HCT116 (cell line): ENCODE measurements around the gene AP3B1. TPM values are rescaled to one million over a fixed set of nuclear protein-coding genes. Genes with fewer than 3 reads are reported as not detected.

Experiments used
- ATAC-seq: fragments of 200-7000 bp; cut with Tn5 transposase; 2 replicates; pipeline ENCODE4 v1.9.1; 2020; ENCODE audit warnings: mild to moderate bottlenecking, moderate library complexity
- BruUV-seq: library from RNA; stranded (reverse); fragments of 400-500 nt; replicated peaks from 2 replicates; lab custom pipeline; 2021; lab: Mats Ljungman, UMichigan
- CTCF ChIA-PET: fragments of 300-600 bp; sonication (Branson Sonifier 250); formaldehyde crosslinking; loops from one replicate; lab custom pipeline; 2021; ENCODE audit warnings: antibody characterized with exemption; lab: Charles Lee
- POLR2A ChIA-PET: fragments of 300-600, 350-600 bp; sonication (Branson Sonifier 250); formaldehyde crosslinking; loops from one replicate; lab custom pipeline; 2021; ENCODE audit warnings: antibody characterized with exemption; lab: Charles Lee
- RAD21 ChIA-PET, 2 experiments: fragments of 300-600 bp; sonication (Branson Sonifier 250); formaldehyde crosslinking; loops; one replicate each; lab custom pipeline; 2023; ENCODE audit warnings: low total read pairs in 2 of 2; ENCODE audit not compliant: uncharacterized antibody in 2 of 2, unreplicated experiment in 2 of 2, low non-redundant PET in 1 of 2; lab: Charles Lee
- DNase-seq: peaks from one replicate; pipeline ENCODE4 v3.0.0-alpha.2; 2010; ENCODE audit warnings: low read depth, low spot score
- H2AFZ ChIP-seq: fragments of 200-600 bp; shearing (Covaris generic), sonication (generic); 2 replicates; pipeline ENCODE4 v1.6.1; 2017; ENCODE audit warnings: low read depth, mixed run types, mixed read lengths, antibody characterized with exemption, low read length; ENCODE audit not compliant: poor library complexity, severe bottlenecking
- H3K27ac ChIP-seq: 2 replicates; pipeline ENCODE4 v1.5.1; 2012; ENCODE audit warnings: low read depth, low read length
- H3K27me3 ChIP-seq: fragments of 200-600 bp; sonication (generic); 2 replicates; pipeline ENCODE4 v1.6.1; 2016; ENCODE audit warnings: mixed run types, low read length, mixed read lengths; ENCODE audit not compliant: insufficient read depth
- H3K36me3 ChIP-seq, 2 experiments: fragments of 200-500 bp in 1 of 2; fragments of 200-600 bp in 1 of 2; sonication (Bioruptor generic) in 1 of 2; sonication (generic) in 1 of 2; 2 replicates each; pipeline versions ENCODE4 v1.5.1 to v1.6.1; 2014 to 2016; ENCODE audit warnings: low read length in 2 of 2, inconsistent platforms in 1 of 2, mixed read lengths in 1 of 2, mixed run types in 1 of 2; ENCODE audit not compliant: insufficient read depth in 2 of 2, control insufficient read depth in 1 of 2
- H3K4me1 ChIP-seq, 2 experiments: fragments of 200-600 bp in 1 of 2; sonication (generic) in 1 of 2; 2 replicates each; pipeline versions ENCODE4 v1.5.1 to v1.6.1; 2012 to 2017; ENCODE audit warnings: low read length in 2 of 2, inconsistent platforms in 1 of 2, mild to moderate bottlenecking in 1 of 2, mixed read lengths in 1 of 2, mixed run types in 1 of 2, moderate library complexity in 1 of 2; ENCODE audit not compliant: insufficient read depth in 2 of 2, control insufficient read depth in 1 of 2
- H3K4me2 ChIP-seq: fragments of 200-600 bp; sonication (generic); 2 replicates; pipeline ENCODE4 v1.6.1; 2017; ENCODE audit warnings: mixed run types, low read length, mixed read lengths
- H3K4me3 ChIP-seq, 2 experiments: fragments of 200-600 bp in 1 of 2; sonication (generic) in 1 of 2; replicated peaks in 1 of 2; 2 replicates each; pipeline ENCODE4 v1.5.1; 2011 to 2016; ENCODE audit warnings: low read length in 2 of 2, control low read depth in 1 of 2, low read depth in 1 of 2, mild to moderate bottlenecking in 1 of 2, mixed read lengths in 1 of 2, mixed run types in 1 of 2
- H3K79me2 ChIP-seq: fragments of 200-600 bp; sonication (generic); 2 replicates; pipeline ENCODE4 v1.6.1; 2017; ENCODE audit warnings: mild to moderate bottlenecking, mixed run types, low read length, moderate library complexity, mixed read lengths; ENCODE audit not compliant: insufficient read depth
- H3K9ac ChIP-seq: fragments of 200-600 bp; sonication (generic); 2 replicates; pipeline ENCODE4 v1.6.1; 2016; ENCODE audit warnings: low read length, mixed read lengths
- H3K9me2 ChIP-seq: fragments of 200-600 bp; sonication (generic), shearing (Covaris generic); 2 replicates; pipeline ENCODE4 v1.6.1; 2017; ENCODE audit warnings: mixed run types, mild to moderate bottlenecking, moderate library complexity; ENCODE audit not compliant: insufficient read depth
- H3K9me3 ChIP-seq, 2 experiments: fragments of 200-500 bp in 1 of 2; fragments of 200-600 bp in 1 of 2; sonication (Bioruptor generic) in 1 of 2; sonication (generic) in 1 of 2; 2 replicates each; pipeline ENCODE4 v1.6.1; 2014 to 2017; ENCODE audit warnings: low read length in 2 of 2, mixed read lengths in 2 of 2, inconsistent platforms in 1 of 2, low read depth in 1 of 2, mild to moderate bottlenecking in 1 of 2, mixed run types in 1 of 2, moderate library complexity in 1 of 2; ENCODE audit not compliant: control insufficient read depth in 1 of 2, insufficient read depth in 1 of 2
- H4K20me1 ChIP-seq: fragments of 200-600 bp; sonication (generic), shearing (Covaris generic); 2 replicates; pipeline ENCODE4 v1.6.1; 2017; ENCODE audit warnings: mixed run types, mild to moderate bottlenecking, moderate library complexity; ENCODE audit not compliant: insufficient read depth
- CEBPB ChIP-seq: IDR thresholded peaks from 2 replicates; pipeline ENCODE4 v1.6.1; 2012; ENCODE audit warnings: low read depth
- CTCF ChIP-seq, 3 experiments: fragments of 200-600 bp in 1 of 3; sonication (generic) in 1 of 3; IDR thresholded peaks in 2 of 3; conservative IDR thresholded peaks in 1 of 3; 2 replicates each; pipeline ENCODE4 v1.5.1; 2012 to 2017; ENCODE audit warnings: low read depth in 2 of 3, low read length in 2 of 3, antibody characterized with exemption in 1 of 3, borderline replicate concordance in 1 of 3, control low read depth in 1 of 3, mild to moderate bottlenecking in 1 of 3, mixed read lengths in 1 of 3, mixed run types in 1 of 3, moderate library complexity in 1 of 3; ENCODE audit not compliant: insufficient read depth in 1 of 3
- EZH2 ChIP-seq: fragments of 200-600 bp; sonication (generic); IDR thresholded peaks from 2 replicates; pipeline ENCODE4 v1.6.1; 2017; ENCODE audit warnings: antibody characterized with exemption, mixed run types
- REST ChIP-seq: IDR thresholded peaks from 2 replicates; pipeline ENCODE4 v1.6.1; 2012; ENCODE audit warnings: low read depth
- SRF ChIP-seq: IDR thresholded peaks from 2 replicates; pipeline ENCODE4 v1.6.1; 2012; ENCODE audit warnings: low read depth
- YY1 ChIP-seq: IDR thresholded peaks from 2 replicates; pipeline ENCODE4 v1.6.1; 2011; ENCODE audit warnings: low read length, low read depth, moderate library complexity, mild to moderate bottlenecking; ENCODE audit not compliant: insufficient replicate concordance; ENCODE audit errors: extremely low read depth
- ZNF274 ChIP-seq: fragments of 200-500 bp; sonication (Bioruptor generic); IDR thresholded peaks from 2 replicates; pipeline ENCODE4 v1.6.1; 2014; ENCODE audit warnings: mild to moderate bottlenecking, low read depth, low read length, inconsistent platforms
- intact Hi-C: fragments of 100-400 bp; cut with micrococcal nuclease; formaldehyde crosslinking; loops from 2 replicates; pipeline ENCODE4 v1.10.0; 2022
- total RNA-seq: library from RNA; stranded (reverse); gene quantifications from one replicate; pipeline ENCODE4 v1.2.1, GENCODE V29; 2021; ENCODE audit not compliant: unreplicated experiment

AP3B1 gene
- total RNA-seq, 1 experiment from 2014 or later = 54.5 TPM

GRCh38 chr5:78127875-78128274, 166.6 kb downstream of the AP3B1 start:
- TF ChIP-seq SRF (no peak), YY1 (no peak), ZNF274 (no peak), REST (no peak), CEBPB (no peak), CTCF (IDR thresholded peaks at IDR 0.05 in 2 of 3, conservative IDR thresholded peaks at IDR 0.05 in 1 of 3; ENCODE audit: borderline replicate concordance in 1 of 3, insufficient read depth in 1 of 3, low read depth in 2 of 3, low read length in 2 of 3) (peak in 2 of 3 experiments; percentile 38 to 54; a peak in 3 of 6 replicates), EZH2 (no peak)
- TF ChIP-seq, all 23 proteins: peak for 1
- Histone ChIP-seq H3K4me2 (no peak overlapping the region), H3K9me2 (no peaks in the 10 kb centered on the region), H3K36me3 (no peaks in the 10 kb centered on the region), H3K79me2 (no peaks in the 10 kb centered on the region), H4K20me1 (no peaks in the 10 kb centered on the region; the same call in 1 of the 2 replicates), H2AFZ (no peak overlapping the region), H3K9me3 (no peaks in the 10 kb centered on the region), H3K4me3 (no peak overlapping the region), H3K27me3 (no peaks in the 10 kb centered on the region), H3K9ac (no peak overlapping the region), H3K4me1 (no peaks in the 10 kb centered on the region), H3K27ac (no peak overlapping the region)
- no peak for DNase-seq
- RAD21 ChIA-PET = no interaction called here
- intact Hi-C loops = no loop called here
- CTCF ChIA-PET = interaction anchor here (0.6 to 1.7 kb wide), 5 partner anchors 10 to 76 kb away, joined by 3 to 8 read pairs (median 3); no protein-coding TSS in a partner anchor
- POLR2A ChIA-PET = no interaction called here
- peak; percentile 63 for ATAC-seq
- BruUV-seq = no TSS peak
